Esophagus muscularis mucosa (tissue), 4 donors: ENCODE measurements around the gene ANKHD1. TPM values are rescaled to one million over a fixed set of nuclear protein-coding genes. Genes with fewer than 3 reads are reported as not detected.
A peak's percentile ranks its signal among the peaks of the same experiment; 100 is the strongest.

ENCODE experiments used
- DNase-seq: peaks from one replicate; pipeline ENCODE4 v3.0.0-alpha.2; 2017; ENCODE audit errors: extremely low spot score
- H3K27ac ChIP-seq, 4 donors: fragments of 200-600 bp; sonication (generic); replicated peaks in 1 of 4; 1 replicate in 3 of 4; 2 replicates in 1 of 4; pipeline ENCODE4 v1.5.1; 2016 to 2019; ENCODE audit warnings: mild to moderate bottlenecking in 1 of 4
- H3K27me3 ChIP-seq, 4 donors: fragments of 200-600 bp; sonication (generic); one replicate each; pipeline versions ENCODE4 v1.5.1 to v1.6.0; 2016 to 2019
- H3K36me3 ChIP-seq, 4 donors: fragments of 200-600 bp; sonication (generic); one replicate each; pipeline ENCODE4 v1.5.1; 2016 to 2019
- H3K4me1 ChIP-seq, 4 donors: fragments of 200-600 bp; sonication (generic); one replicate each; pipeline ENCODE4 v1.5.1; 2016 to 2019
- H3K4me3 ChIP-seq, 4 donors: fragments of 200-600 bp; sonication (generic); 1 replicate in 2 of 4; 2 replicates in 2 of 4; pipeline ENCODE4 v1.5.1; 2016 to 2019; ENCODE audit warnings: mild to moderate bottlenecking in 4 of 4, moderate library complexity in 1 of 4
- H3K9me3 ChIP-seq, 4 donors: fragments of 200-600 bp; sonication (generic); 1 replicate in 3 of 4; 2 replicates in 1 of 4; pipeline ENCODE4 v1.5.1; 2016 to 2019
- EP300 ChIP-seq: sonication (generic); formaldehyde crosslinking; IDR thresholded peaks from one replicate; pipeline ENCODE4 v1.6.1; 2017; ENCODE audit warnings: antibody characterized with exemption
- POLR2A ChIP-seq: fragments of 450-650 bp; IDR thresholded peaks from one replicate; pipeline ENCODE4 v1.6.1; 2017; ENCODE audit warnings: antibody characterized with exemption, moderate library complexity, mild to moderate bottlenecking, low read depth
- POLR2AphosphoS5 ChIP-seq, 2 donors: sonication (generic); formaldehyde crosslinking; IDR thresholded peaks; one replicate each; pipeline ENCODE4 v1.6.1; 2017; ENCODE audit warnings: antibody characterized with exemption in 2 of 2
- WGBS: methylation state at CpG from one replicate; pipeline ENCODE4 v1.1.5; 2018; 5-methylcytosine and 5-hydroxymethylcytosine counted together
- intact Hi-C: fragments of 100-400 bp; cut with DNase I; formaldehyde crosslinking; loops from one replicate; pipeline ENCODE4 v1.15.1; 2023
- total RNA-seq, 4 donors: library from RNA; depleted of rRNA; stranded (reverse); fragments of >200 nt; gene quantifications; one replicate each; pipeline versions ENCODE4 v1.1.0 to v1.2.1, GENCODE V29; 2016
- TF ChIP-seq, protein P1 (sequence below), 3 experiments: fragments of 200-600 bp in 2 of 3; fragments of 450-650 bp in 1 of 3; sonication (generic) in 2 of 3; IDR thresholded peaks; one replicate each; pipeline ENCODE4 v1.5.1; 2017 to 2019; ENCODE audit warnings: antibody characterized with exemption in 3 of 3, mild to moderate bottlenecking in 2 of 3, moderate library complexity in 1 of 3

Gene ANKHD1
- total RNA-seq, 4 donors from 2014 or later, result 58.3 to 94.3 (median 62.2) TPM

DNA sequence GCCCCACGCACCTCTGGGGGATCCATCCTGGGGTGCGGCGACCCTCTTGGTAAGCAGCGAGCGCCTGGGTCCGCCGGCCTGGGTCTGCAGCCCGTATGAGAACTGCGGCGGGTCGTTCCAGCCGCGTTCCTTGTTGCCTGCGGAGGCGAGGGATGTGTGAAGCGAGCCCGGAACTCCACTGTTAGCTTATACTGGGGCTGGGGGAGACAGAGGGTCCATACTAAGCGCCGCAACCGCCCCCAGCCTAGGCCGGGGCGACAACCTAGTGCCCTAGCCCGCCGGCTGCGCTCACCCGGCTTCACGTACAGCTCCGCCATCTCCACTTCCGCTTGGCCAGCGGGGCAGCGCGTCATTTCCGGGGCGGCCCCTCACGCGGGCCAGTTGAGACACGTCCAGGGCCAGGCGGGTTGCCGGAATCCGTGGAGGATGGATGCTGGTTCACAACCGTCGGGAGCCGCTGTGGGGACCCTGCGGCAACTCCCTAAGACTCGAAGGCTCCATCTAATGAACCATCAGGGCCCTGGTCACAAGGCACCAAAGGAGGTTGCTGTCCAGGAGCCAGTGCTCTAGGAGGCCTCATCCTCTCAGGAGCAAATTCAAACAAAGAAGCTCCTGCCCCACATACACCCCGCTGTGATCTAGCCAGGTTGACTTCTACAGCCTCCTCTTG, 155.6 kb downstream of the ANKHD1 start, which contains the start of gene SRA1:
SRA1 (minus strand) TSS at position 338 of the 670 bp plus-strand sequence; CDS start at position 317, 21 bp downstream.
- TF ChIP-seq EP300 (peak; percentile 4), POLR2AphosphoS5 (IDR thresholded peaks at IDR 0.05) (peak; percentile 98 to 99), POLR2A (peak; percentile 83)
- TF ChIP-seq, protein P1, sequence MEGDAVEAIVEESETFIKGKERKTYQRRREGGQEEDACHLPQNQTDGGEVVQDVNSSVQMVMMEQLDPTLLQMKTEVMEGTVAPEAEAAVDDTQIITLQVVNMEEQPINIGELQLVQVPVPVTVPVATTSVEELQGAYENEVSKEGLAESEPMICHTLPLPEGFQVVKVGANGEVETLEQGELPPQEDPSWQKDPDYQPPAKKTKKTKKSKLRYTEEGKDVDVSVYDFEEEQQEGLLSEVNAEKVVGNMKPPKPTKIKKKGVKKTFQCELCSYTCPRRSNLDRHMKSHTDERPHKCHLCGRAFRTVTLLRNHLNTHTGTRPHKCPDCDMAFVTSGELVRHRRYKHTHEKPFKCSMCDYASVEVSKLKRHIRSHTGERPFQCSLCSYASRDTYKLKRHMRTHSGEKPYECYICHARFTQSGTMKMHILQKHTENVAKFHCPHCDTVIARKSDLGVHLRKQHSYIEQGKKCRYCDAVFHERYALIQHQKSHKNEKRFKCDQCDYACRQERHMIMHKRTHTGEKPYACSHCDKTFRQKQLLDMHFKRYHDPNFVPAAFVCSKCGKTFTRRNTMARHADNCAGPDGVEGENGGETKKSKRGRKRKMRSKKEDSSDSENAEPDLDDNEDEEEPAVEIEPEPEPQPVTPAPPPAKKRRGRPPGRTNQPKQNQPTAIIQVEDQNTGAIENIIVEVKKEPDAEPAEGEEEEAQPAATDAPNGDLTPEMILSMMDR (IDR thresholded peaks at IDR 0.05), result no peak
- peak; percentile 99 for DNase-seq
- H3K9me3 ChIP-seq, result no peaks in the 10 kb centered on the region
- H3K27ac ChIP-seq, result peak within 1 kb of the TSS; percentile 86 to 90 (median 88)
- 2% methylated on average over 23 of the region's 46 CpGs for WGBS
- no peaks in the 10 kb centered on the region for H3K27me3 ChIP-seq
- peaks cover 0 to 39% (median 18%) of the 10 kb centered on the region in 4 donors for H3K36me3 ChIP-seq
- peaks cover 32 to 53% (median 47%) of the 10 kb centered on the region in 4 donors for H3K4me1 ChIP-seq
- intact Hi-C loops, result no loop called here
- peak within 1 kb of the TSS; percentile 69 to 87 (median 72) for H3K4me3 ChIP-seq

DNA sequence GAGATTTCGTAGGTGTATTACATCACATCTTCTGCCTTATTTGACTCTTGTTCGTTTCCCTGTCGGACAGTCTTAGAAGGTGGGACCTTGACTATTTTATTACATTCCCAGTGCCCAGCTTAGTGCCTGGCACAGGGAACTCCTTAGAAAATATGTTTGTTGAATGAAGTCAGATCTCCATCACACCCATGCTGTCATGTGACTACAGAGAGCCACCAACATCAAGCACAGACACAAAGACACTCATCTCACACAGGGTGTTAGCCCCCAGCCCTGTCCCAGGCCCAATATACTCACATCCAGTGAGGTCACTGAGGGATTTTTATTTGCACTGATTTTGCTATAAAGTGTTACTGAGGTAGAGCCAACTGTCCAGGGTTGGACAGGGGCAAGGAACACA, 156.3 kb downstream of the ANKHD1 start:
- Histone ChIP-seq H3K9me3 (no peaks in the 10 kb centered on the region), H3K36me3 (peaks cover 0 to 39% (median 16%) of the 10 kb centered on the region in 4 donors), H3K4me3 (peak overlapping the region in 1 of 4 donors; percentile 71), H3K27me3 (no peaks in the 10 kb centered on the region), H3K27ac (peak overlapping the region; percentile 86 to 90 (median 88)), H3K4me1 (peaks cover 37 to 60% (median 54%) of the 10 kb centered on the region in 4 donors)
- no peak for TF ChIP-seq EP300
- TF ChIP-seq POLR2A, result no peak
- TF ChIP-seq, protein P1 (IDR thresholded peaks at IDR 0.05), result no peak
- no peak for TF ChIP-seq POLR2AphosphoS5 (IDR thresholded peaks at IDR 0.05)
- WGBS, result 86% methylated on average over 3 of the region's 3 CpGs
- intact Hi-C loops, result no loop called here
- DNase-seq, result no peak

DNA sequence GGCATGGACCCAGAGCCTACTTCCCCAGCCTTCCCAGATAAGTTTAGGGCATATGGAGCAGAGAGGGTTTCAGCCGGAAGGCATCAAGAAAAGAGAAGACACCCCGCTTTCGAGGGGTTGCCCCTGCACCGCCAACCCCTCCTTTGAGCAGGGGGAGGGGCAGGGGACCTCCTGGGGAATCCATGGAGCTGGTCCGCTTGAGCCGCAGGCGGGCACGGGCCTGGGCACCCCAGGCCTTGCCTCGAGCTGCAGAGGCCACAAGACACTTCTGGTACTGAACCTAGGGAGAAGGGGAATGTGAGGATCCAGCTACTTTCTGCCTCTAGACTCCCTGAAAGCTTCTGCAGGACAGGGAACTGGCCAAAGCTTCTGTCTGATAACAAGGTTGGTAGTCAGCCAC, 156.9 kb downstream of the ANKHD1 start:
- DNase-seq, result no peak
- Histone ChIP-seq H3K4me1 (peaks cover 43 to 66% (median 58%) of the 10 kb centered on the region in 4 donors), H3K4me3 (no peak overlapping the region), H3K27me3 (no peaks in the 10 kb centered on the region), H3K36me3 (peaks cover 0 to 39% (median 16%) of the 10 kb centered on the region in 4 donors), H3K27ac (peak overlapping the region; percentile 86 to 90 (median 88)), H3K9me3 (no peaks in the 10 kb centered on the region)
- TF ChIP-seq, protein P1 (IDR thresholded peaks at IDR 0.05), result no peak
- TF ChIP-seq EP300 (no peak), POLR2AphosphoS5 (IDR thresholded peaks at IDR 0.05) (no peak), POLR2A (no peak)
- intact Hi-C loops, result no loop called here
- 87% methylated on average over 5 of the region's 9 CpGs for WGBS

DNA sequence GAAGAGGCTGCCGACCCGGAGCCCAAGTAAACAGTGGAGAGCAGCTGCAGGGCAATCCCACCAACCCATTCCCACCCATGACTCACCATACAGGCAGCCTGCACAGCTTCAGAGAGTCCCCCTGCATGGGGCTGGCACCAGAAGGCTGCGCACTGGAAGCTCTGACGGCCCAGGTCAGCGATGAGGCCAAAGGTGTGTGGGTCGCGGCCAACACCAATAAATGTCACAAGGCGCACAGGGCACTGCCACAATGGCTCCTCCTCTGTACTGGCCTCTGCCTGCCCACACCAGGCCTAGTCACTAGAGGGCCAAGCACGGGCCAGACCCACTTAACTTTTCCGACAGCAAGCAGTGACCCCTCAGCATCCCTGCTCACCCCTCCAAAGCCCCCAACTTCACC, 158.6 kb downstream of the ANKHD1 start:
- H3K4me1 ChIP-seq, result peaks cover 34 to 57% (median 49%) of the 10 kb centered on the region in 4 donors
- H3K4me3 ChIP-seq, result no peak overlapping the region
- H3K9me3 ChIP-seq, result no peaks in the 10 kb centered on the region
- no peak overlapping the region for H3K27ac ChIP-seq
- H3K36me3 ChIP-seq, result peaks cover 0 to 39% (median 16%) of the 10 kb centered on the region in 4 donors
- WGBS, result 92% methylated on average over 10 of the region's 10 CpGs
- TF ChIP-seq, protein P1 (IDR thresholded peaks at IDR 0.05), result no peak
- TF ChIP-seq POLR2AphosphoS5 (IDR thresholded peaks at IDR 0.05) (no peak), POLR2A (no peak), EP300 (no peak)
- no peak for DNase-seq
- H3K27me3 ChIP-seq, result no peaks in the 10 kb centered on the region
- intact Hi-C loops, result no loop called here
